Esophagus squamous epithelium (tissue), 5 donors: Measurements from ENCODE around the gene ELN. TPM values are rescaled to one million over a fixed set of nuclear protein-coding genes. Genes with fewer than 3 reads are reported as not detected.

ENCODE experiments used
- DNase-seq: peaks from one replicate; lab custom pipeline; 2025; lab: John Stamatoyannopoulos, UW
- H3K27ac ChIP-seq, 4 donors: fragments of 200-600 bp; sonication (generic); one replicate each; pipeline ENCODE4 v1.5.1; 2016 to 2019; ENCODE audit warnings: mild to moderate bottlenecking in 1 of 4
- H3K27me3 ChIP-seq, 4 donors: fragments of 200-600 bp; sonication (generic); 1 replicate in 3 of 4; 2 replicates in 1 of 4; pipeline versions ENCODE4 v1.5.1 to v1.6.0; 2017 to 2021; ENCODE audit warnings: antibody characterized with exemption in 1 of 4
- H3K36me3 ChIP-seq, 3 donors: fragments of 200-600 bp; sonication (generic); one replicate each; pipeline ENCODE4 v1.5.1; 2016 to 2019
- H3K4me1 ChIP-seq, 3 donors: fragments of 200-600 bp; sonication (generic); one replicate each; pipeline ENCODE4 v1.5.1; 2017 to 2019
- H3K4me3 ChIP-seq, 4 donors: fragments of 200-600 bp; sonication (generic); 1 replicate in 3 of 4; 2 replicates in 1 of 4; pipeline ENCODE4 v1.5.1; 2016 to 2019; ENCODE audit warnings: mild to moderate bottlenecking in 2 of 4, moderate library complexity in 1 of 4
- H3K9me3 ChIP-seq, 3 donors: fragments of 200-600 bp; sonication (generic); one replicate each; pipeline ENCODE4 v1.5.1; 2016 to 2019
- POLR2A ChIP-seq, 4 donors: fragments of 450-650 bp; IDR thresholded peaks; one replicate each; pipeline ENCODE4 v1.6.1; 2017; ENCODE audit warnings: antibody characterized with exemption in 4 of 4, mild to moderate bottlenecking in 4 of 4, moderate library complexity in 3 of 4
- WGBS, 2 donors: methylation state at CpG; one replicate each; pipeline ENCODE4 v1.1.5; 2018; 5-methylcytosine and 5-hydroxymethylcytosine counted together
- intact Hi-C: fragments of 100-400 bp; cut with DNase I; formaldehyde crosslinking; loops from one replicate; pipeline ENCODE4 v1.15.0; 2022
- total RNA-seq, 4 donors: library from RNA; depleted of rRNA; stranded (reverse); fragments of >200 nt; gene quantifications; one replicate each; pipeline ENCODE4 v1.1.0, GENCODE V29; 2016
- TF ChIP-seq, protein P1 (sequence below), 6 experiments: fragments of 450-650 bp in 4 of 6; fragments of 200-600 bp in 2 of 6; sonication (generic) in 2 of 6; IDR thresholded peaks; one replicate each; pipeline ENCODE4 v1.5.1; 2016 to 2019; ENCODE audit warnings: antibody characterized with exemption in 6 of 6, mild to moderate bottlenecking in 4 of 6, moderate library complexity in 4 of 6
- donor health status: DM: yes; HTN: yes; CAD: no.

The ELN gene
- total RNA-seq, 4 donors from 2014 or later = 8.9 to 182 (median 20.3) TPM

DNA sequence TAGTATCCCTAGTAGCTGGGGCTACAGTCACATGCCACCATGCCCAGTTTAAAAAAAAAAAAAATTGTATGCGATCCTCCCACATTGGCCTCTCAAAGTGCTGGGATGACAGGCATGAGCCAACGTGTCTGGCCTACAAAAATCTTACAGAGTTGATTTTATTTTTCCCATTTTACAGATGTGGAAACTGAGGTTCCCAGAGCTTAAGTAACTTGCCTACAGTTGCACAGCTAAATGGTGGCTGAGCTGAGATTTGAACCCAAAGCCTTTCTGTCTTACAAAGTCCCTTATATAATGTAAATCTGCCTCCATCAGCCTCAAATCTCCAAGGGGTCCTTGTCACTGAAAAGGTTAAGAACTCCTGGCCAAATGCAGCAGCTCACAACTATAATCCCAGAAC, 31.1 kb downstream of the ELN start:
- Histone ChIP-seq H3K27me3 (no peaks in the 10 kb centered on the region), H3K4me1 (peaks cover 4 to 59% (median 21%) of the 10 kb centered on the region in 3 donors), H3K36me3 (peaks cover 0 to 76% (median 5%) of the 10 kb centered on the region in 3 donors), H3K9me3 (no peaks in the 10 kb centered on the region), H3K27ac (peak overlapping the region in 2 of 4 donors; percentile 77 to 85), H3K4me3 (no peak overlapping the region)
- WGBS, 2 donors = 28 to 56% methylated on average over 2 of the region's 2 CpGs
- DNase-seq = no peak
- TF ChIP-seq POLR2A (IDR thresholded peaks at IDR 0.05) = no peak
- TF ChIP-seq, protein P1, sequence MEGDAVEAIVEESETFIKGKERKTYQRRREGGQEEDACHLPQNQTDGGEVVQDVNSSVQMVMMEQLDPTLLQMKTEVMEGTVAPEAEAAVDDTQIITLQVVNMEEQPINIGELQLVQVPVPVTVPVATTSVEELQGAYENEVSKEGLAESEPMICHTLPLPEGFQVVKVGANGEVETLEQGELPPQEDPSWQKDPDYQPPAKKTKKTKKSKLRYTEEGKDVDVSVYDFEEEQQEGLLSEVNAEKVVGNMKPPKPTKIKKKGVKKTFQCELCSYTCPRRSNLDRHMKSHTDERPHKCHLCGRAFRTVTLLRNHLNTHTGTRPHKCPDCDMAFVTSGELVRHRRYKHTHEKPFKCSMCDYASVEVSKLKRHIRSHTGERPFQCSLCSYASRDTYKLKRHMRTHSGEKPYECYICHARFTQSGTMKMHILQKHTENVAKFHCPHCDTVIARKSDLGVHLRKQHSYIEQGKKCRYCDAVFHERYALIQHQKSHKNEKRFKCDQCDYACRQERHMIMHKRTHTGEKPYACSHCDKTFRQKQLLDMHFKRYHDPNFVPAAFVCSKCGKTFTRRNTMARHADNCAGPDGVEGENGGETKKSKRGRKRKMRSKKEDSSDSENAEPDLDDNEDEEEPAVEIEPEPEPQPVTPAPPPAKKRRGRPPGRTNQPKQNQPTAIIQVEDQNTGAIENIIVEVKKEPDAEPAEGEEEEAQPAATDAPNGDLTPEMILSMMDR (IDR thresholded peaks at IDR 0.05) = no peak
- intact Hi-C loops = no loop called here

DNA sequence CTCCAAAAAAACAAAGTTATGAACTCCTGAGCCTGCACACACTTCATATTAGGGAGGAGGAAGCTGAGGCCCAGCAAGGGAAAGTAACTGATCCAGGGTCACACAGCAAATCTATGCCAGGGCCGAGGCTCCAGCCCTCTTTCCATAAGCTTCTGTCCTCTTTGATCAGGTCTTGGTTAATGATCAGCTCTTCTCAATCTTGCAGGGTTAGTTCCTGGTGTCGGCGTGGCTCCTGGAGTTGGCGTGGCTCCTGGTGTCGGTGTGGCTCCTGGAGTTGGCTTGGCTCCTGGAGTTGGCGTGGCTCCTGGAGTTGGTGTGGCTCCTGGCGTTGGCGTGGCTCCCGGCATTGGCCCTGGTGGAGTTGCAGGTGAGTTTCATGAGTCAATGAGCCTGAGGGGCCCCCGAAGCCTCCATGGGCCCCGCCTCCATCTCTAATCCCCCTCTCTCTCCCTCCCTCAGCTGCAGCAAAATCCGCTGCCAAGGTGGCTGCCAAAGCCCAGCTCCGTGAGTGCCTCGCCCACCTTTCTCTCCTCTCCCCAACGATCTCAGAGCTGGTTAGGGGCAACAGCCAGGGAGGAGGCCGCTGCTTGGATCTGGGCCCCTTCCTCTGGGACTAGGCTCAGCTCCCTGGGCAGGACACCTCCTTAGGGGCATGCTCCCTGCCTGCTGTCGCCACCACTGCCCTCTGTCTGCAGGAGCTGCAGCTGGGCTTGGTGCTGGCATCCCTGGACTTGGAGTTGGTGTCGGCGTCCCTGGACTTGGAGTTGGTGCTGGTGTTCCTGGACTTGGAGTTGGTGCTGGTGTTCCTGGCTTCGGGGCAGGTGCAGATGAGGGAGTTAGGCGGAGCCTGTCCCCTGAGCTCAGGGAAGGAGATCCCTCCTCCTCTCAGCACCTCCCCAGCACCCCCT, 32.0 kb downstream of the ELN start:
- H3K27ac ChIP-seq = peak overlapping the region; percentile 38 to 89 (median 81)
- DNase-seq = no peak
- H3K27me3 ChIP-seq = no peaks in the 10 kb centered on the region
- H3K9me3 ChIP-seq = no peaks in the 10 kb centered on the region
- WGBS, 2 donors = 32 to 35% methylated on average over 4 to 6 of the region's 21 CpGs
- TF ChIP-seq POLR2A (IDR thresholded peaks at IDR 0.05) = no peak
- TF ChIP-seq, protein P1 (IDR thresholded peaks at IDR 0.05) = no peak
- peaks cover 0 to 74% (median 8%) of the 10 kb centered on the region in 3 donors for H3K36me3 ChIP-seq
- peak overlapping the region in 1 of 4 donors; percentile 28 for H3K4me3 ChIP-seq
- H3K4me1 ChIP-seq = peaks cover 4 to 59% (median 21%) of the 10 kb centered on the region in 3 donors
- intact Hi-C loops = no loop called here

DNA sequence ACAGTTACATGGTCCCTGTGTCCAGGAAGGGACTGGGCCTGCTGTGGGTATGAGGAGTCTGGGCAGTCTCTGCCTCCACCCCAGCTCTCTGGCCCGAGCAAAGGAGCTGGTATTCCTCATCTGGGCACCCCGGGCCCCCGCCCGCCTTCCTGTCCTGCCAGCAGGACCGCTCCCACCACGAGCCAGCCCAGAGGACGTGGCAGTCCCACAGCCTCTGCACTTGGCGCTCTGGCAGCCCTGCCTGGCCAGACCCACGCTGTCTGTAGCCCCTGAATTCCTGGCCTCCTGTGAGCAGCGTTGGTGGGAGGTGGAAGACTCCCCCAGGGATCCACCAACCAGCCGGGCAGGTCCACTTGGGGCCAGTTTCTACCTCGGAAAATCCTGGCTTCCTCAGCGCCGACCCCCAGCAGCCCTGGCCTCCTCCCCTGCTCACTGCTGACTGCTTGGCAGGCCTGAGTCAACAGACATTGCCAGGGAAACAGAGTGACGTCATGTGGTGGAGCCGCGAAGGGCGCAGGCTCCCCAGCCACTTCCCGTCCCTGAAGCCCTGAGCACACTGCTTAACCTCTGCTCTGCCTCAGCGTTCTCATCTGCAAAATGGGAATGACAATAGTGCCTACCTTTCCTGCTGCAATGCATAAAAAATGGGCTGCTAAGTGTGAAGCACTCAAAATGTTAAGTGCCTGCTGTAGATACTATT, 34.0 kb downstream of the ELN start:
- no peak for TF ChIP-seq POLR2A (IDR thresholded peaks at IDR 0.05)
- TF ChIP-seq, protein P1 (IDR thresholded peaks at IDR 0.05) = no peak
- H3K36me3 ChIP-seq = peaks cover 0 to 85% (median 11%) of the 10 kb centered on the region in 3 donors
- no peaks in the 10 kb centered on the region for H3K9me3 ChIP-seq
- peak; percentile 36 for DNase-seq
- peaks cover 4 to 63% (median 21%) of the 10 kb centered on the region in 3 donors for H3K4me1 ChIP-seq
- H3K4me3 ChIP-seq = no peak overlapping the region
- H3K27me3 ChIP-seq = no peaks in the 10 kb centered on the region
- intact Hi-C loops = no loop called here
- peak overlapping the region; percentile 64 to 89 (median 81) for H3K27ac ChIP-seq
- 15 to 30% methylated on average over 6 of the region's 20 CpGs for WGBS, 2 donors

DNA sequence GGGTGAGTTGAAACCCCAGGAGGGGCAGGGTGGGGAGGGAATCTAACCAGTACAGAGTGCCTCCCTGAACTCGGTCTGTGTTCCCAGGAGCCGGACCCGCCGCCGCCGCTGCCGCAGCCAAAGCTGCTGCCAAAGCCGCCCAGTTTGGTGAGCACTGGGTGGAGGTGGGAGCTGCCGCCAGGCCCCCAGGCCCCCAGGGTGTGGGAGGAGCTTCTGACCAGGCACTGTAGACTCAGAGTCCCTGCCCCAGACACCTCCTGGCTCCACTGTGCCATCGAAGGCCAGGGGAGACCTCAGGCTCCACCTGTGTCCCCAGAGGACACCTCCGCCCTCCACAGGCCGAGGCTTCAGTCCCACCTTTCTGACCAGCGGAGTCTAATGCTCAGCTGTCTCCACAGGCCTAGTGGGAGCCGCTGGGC, 35.3 kb downstream of the ELN start:
- intact Hi-C loops = no loop called here
- peaks cover 4 to 58% (median 21%) of the 10 kb centered on the region in 3 donors for H3K4me1 ChIP-seq

More for the DNA sequence above, 35.3 kb downstream of the ELN start:
- Histone ChIP-seq H3K36me3 (peaks cover 0 to 77% (median 11%) of the 10 kb centered on the region in 3 donors), H3K27ac (peak overlapping the region in 3 of 4 donors; percentile 21 to 89 (median 32)), H3K27me3 (no peaks in the 10 kb centered on the region), H3K9me3 (no peaks in the 10 kb centered on the region), H3K4me3 (no peak overlapping the region)
- TF ChIP-seq, protein P1 (IDR thresholded peaks at IDR 0.05) = no peak
- TF ChIP-seq POLR2A (IDR thresholded peaks at IDR 0.05) = no peak
- DNase-seq = no peak
- WGBS, 2 donors = 96 to 100% methylated on average over 1 to 5 of the region's 14 CpGs
